HAP-1 (cell line): ENCODE data around the gene IL22RA2.

Experiments used
- DNase-seq, 2 experiments: peaks; one replicate each; pipeline ENCODE4 v3.0.0-alpha.2; 2016 to 2020; ENCODE audit warnings: low spot score in 2 of 2
- H3K27me3 ChIP-seq: fragments of 250-450 bp; sonication (Bioruptor Pico); 2 replicates; pipeline ENCODE4 v1.5.1; 2020; ENCODE audit warnings: low read depth, mild to moderate bottlenecking, moderate library complexity
- H3K36me3 ChIP-seq: fragments of 250-450 bp; sonication (Bioruptor Pico); replicated peaks from 2 replicates; pipeline ENCODE4 v1.5.1; 2020; ENCODE audit warnings: mild to moderate bottlenecking
- H3K4me1 ChIP-seq: fragments of 250-450 bp; sonication (Bioruptor Pico); 2 replicates; pipeline ENCODE4 v1.5.1; 2020; ENCODE audit warnings: mild to moderate bottlenecking
- H3K4me3 ChIP-seq: fragments of 250-450 bp; sonication (Bioruptor Pico); 2 replicates; pipeline ENCODE4 v1.5.1; 2020; ENCODE audit warnings: mild to moderate bottlenecking, moderate library complexity
- H3K9me3 ChIP-seq: fragments of 250-450 bp; sonication (Bioruptor Pico); 2 replicates; pipeline ENCODE4 v1.5.1; 2020; ENCODE audit warnings: mild to moderate bottlenecking, moderate library complexity
- in situ Hi-C: fragments of 300-500 bp; cut with MboI; formaldehyde crosslinking; loops from 3 replicates; pipeline ENCODE4 v1.14.3; 2020; ENCODE audit warnings: low sequenced_read_pairs, inconsistent platforms, mixed read lengths

IL22RA2 gene

GRCh38 chr6:137149035-137149393 is 24.4 kb downstream of the IL22RA2 start:
- no peaks in the 10 kb centered on the region for H3K36me3 ChIP-seq
- no peak for DNase-seq
- peaks cover 3% of the 10 kb centered on the region; the same call in 1 of the 2 replicates for H3K9me3 ChIP-seq
- no peaks in the 10 kb centered on the region; the same call in 1 of the 2 replicates for H3K27me3 ChIP-seq
- H3K4me3 ChIP-seq = no peak overlapping the region
- H3K4me1 ChIP-seq = no peaks in the 10 kb centered on the region
- in situ Hi-C loops = no loop called here

DNA sequence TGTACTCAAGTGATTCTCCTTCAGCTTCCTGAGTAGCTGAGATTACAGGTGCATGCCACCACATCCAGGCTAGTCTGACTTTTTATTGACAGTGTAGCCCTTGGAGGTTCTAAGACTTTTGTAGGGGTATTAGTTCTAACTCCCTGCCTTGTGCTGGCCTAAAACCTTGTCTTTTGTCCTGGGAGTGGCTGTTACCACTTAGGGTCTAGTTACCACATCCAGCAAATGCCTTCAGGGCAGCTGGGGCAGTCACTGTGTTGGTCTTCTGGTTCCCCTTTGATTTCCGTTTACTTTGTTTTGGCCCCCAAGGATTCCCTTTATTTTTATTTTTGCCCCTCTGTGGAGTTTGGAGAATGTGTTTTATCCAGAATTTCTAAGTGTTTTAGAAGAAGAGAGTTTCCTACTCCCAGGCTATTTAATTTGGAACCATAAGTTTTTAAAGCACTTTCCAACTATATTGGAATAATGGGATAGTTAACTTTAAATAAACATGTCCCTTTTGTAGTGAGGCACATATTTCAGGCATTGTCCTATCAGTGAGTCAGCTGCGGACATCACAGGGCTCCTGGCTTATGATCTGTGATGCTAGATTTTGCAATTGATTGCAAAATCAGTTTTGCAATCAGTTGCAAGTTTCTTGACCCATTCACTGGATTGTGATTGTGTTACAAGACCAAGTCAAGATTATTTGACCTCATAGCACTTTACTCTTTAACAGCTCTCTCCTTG is 25.0 kb downstream of the IL22RA2 start:
- no peaks in the 10 kb centered on the region for H3K4me1 ChIP-seq
- H3K27me3 ChIP-seq = no peaks in the 10 kb centered on the region; the same call in 1 of the 2 replicates
- H3K4me3 ChIP-seq = no peak overlapping the region
- peaks cover 3% of the 10 kb centered on the region; the same call in 1 of the 2 replicates for H3K9me3 ChIP-seq
- DNase-seq = no peak
- in situ Hi-C loops = no loop called here
- H3K36me3 ChIP-seq = no peaks in the 10 kb centered on the region

GRCh38 chr6:137147195-137147594 is 26.2 kb downstream of the IL22RA2 start:
- in situ Hi-C loops = no loop called here
- DNase-seq = no peak

DNA sequence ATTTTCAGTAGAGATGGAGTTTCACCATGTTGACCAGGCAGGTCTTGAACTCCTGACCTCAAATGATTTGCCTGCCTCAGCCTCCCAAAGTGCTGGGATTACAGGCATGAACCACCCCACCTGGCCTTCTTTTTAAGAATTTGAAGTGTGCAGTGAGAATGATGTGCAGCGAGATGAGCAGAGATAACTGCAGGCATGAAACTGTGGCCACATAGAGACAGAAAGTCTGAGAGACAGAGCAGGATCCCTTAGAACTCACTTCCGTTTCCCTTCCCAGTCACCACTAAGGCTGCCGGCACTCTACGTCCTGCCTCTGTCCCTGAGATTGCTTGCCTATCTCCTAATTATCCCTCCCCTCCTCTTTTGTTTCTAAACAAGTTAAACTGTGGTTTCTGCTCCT is 27.2 kb downstream of the IL22RA2 start:
- H3K36me3 ChIP-seq = no peaks in the 10 kb centered on the region
- no peak for DNase-seq
- in situ Hi-C loops = no loop called here
- no peaks in the 10 kb centered on the region for H3K4me1 ChIP-seq
- no peaks in the 10 kb centered on the region; the same call in 1 of the 2 replicates for H3K27me3 ChIP-seq
- H3K9me3 ChIP-seq = no peaks in the 10 kb centered on the region
- H3K4me3 ChIP-seq = no peak overlapping the region

More at GRCh38 chr6:137147195-137147594, 26.2 kb downstream of the IL22RA2 start:
- Histone ChIP-seq H3K4me1 (no peaks in the 10 kb centered on the region), H3K9me3 (no peaks in the 10 kb centered on the region), H3K27me3 (no peaks in the 10 kb centered on the region; the same call in 1 of the 2 replicates), H3K4me3 (no peak overlapping the region), H3K36me3 (no peaks in the 10 kb centered on the region)

GRCh38 chr6:137145421-137145820 is 28.0 kb downstream of the IL22RA2 start:
- no peaks in the 10 kb centered on the region for H3K4me1 ChIP-seq
- no peak for DNase-seq
- H3K27me3 ChIP-seq = no peaks in the 10 kb centered on the region; the same call in 1 of the 2 replicates
- H3K4me3 ChIP-seq = no peak overlapping the region
- in situ Hi-C loops = no loop called here
- no peaks in the 10 kb centered on the region for H3K36me3 ChIP-seq
- H3K9me3 ChIP-seq = no peaks in the 10 kb centered on the region

- DNase-seq = no peak
- Histone ChIP-seq H3K27me3 (no peaks in the 10 kb centered on the region), H3K36me3 (no peaks in the 10 kb centered on the region), H3K9me3 (no peaks in the 10 kb centered on the region), H3K4me3 (no peak overlapping the region), H3K4me1 (peaks cover 3% of the 10 kb centered on the region; the same call in 1 of the 2 replicates)
- in situ Hi-C loops = no loop called here
These were observed 37.4 kb downstream of the IL22RA2 start for GRCh38 chr6:137136065-137136464.

- DNase-seq = no peak
- Histone ChIP-seq H3K4me1 (peaks cover 3% of the 10 kb centered on the region; the same call in 1 of the 2 replicates), H3K4me3 (no peak overlapping the region), H3K36me3 (no peaks in the 10 kb centered on the region), H3K27me3 (peaks cover 4% of the 10 kb centered on the region; the same call in 1 of the 2 replicates), H3K9me3 (no peaks in the 10 kb centered on the region)
- in situ Hi-C loops = no loop called here
These were observed 39.0 kb downstream of the IL22RA2 start for GRCh38 chr6:137134483-137134882.

DNA sequence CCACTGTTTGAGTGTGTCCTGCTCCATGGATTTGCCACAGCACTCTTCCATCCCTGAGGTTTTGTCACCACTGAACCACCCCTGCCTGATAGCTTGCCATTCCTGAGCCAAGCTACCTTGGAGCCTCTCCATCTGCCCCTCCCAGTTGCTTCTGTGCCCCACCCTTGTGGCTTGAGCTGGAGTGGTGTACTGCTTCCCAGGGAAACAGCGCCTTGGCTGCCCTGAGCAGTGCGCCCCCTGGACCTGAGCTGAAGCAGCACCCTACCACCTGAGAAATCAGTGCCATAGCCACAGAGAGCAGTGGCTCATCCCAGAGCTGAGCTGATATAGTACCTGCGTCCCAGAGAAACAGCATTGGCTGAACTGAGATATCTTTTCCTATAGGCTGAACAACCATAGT is 40.3 kb downstream of the IL22RA2 start:
- H3K4me1 ChIP-seq = peaks cover 3% of the 10 kb centered on the region; the same call in 1 of the 2 replicates
- in situ Hi-C loops = no loop called here
- H3K9me3 ChIP-seq = 0 out of 2 replicates have a peak, but pooled peaks cover 2% of the 10 kb centered on the region
- no peak overlapping the region for H3K4me3 ChIP-seq
- H3K27me3 ChIP-seq = peaks cover 5% of the 10 kb centered on the region; the same call in 1 of the 2 replicates
- no peaks in the 10 kb centered on the region for H3K36me3 ChIP-seq
- DNase-seq = no peak

- Histone ChIP-seq H3K27me3 (peaks cover 5% of the 10 kb centered on the region; the same call in 1 of the 2 replicates), H3K9me3 (0 out of 2 replicates have a peak, but pooled peaks cover 2% of the 10 kb centered on the region), H3K36me3 (no peaks in the 10 kb centered on the region), H3K4me1 (no peaks in the 10 kb centered on the region), H3K4me3 (no peak overlapping the region)
- DNase-seq = no peak
- in situ Hi-C loops = no loop called here
These were observed 46.5 kb downstream of the IL22RA2 start for GRCh38 chr6:137126875-137127485.

DNA sequence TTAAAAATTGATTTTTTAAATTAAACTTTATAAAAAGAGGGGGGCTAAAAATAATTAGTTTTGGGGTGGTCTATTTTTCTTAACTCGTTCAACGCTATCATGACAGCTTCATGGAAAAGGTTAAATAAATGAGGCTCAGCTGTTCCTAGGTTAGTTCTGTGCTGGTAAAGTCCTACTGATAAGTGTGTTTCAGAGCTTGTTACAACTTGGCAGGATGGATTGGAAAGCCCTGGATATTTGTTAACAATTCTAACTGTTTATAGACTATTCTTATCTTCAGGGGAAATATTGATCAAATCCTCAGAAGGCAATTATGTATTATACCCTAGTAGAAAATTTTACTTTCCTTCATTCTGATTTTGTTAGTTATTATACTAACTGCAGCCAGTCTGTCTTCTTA is 50.4 kb downstream of the IL22RA2 start:
- H3K36me3 ChIP-seq = no peaks in the 10 kb centered on the region
- no peak overlapping the region for H3K4me3 ChIP-seq
- no peaks in the 10 kb centered on the region for H3K4me1 ChIP-seq
- H3K27me3 ChIP-seq = no peaks in the 10 kb centered on the region
- in situ Hi-C loops = no loop called here
- DNase-seq = no peak
- H3K9me3 ChIP-seq = no peaks in the 10 kb centered on the region

GRCh38 chr6:137122612-137123011 is 50.8 kb downstream of the IL22RA2 start:
- no peaks in the 10 kb centered on the region for H3K36me3 ChIP-seq
- no peak for DNase-seq
- in situ Hi-C loops = no loop called here
- no peaks in the 10 kb centered on the region; the same call in 1 of the 2 replicates for H3K4me1 ChIP-seq
- H3K27me3 ChIP-seq = no peaks in the 10 kb centered on the region
- no peak overlapping the region for H3K4me3 ChIP-seq
- no peaks in the 10 kb centered on the region for H3K9me3 ChIP-seq

GRCh38 chr6:137121401-137121997 is 51.9 kb downstream of the IL22RA2 start:
- DNase-seq = no peak
- H3K36me3 ChIP-seq = no peaks in the 10 kb centered on the region
- H3K9me3 ChIP-seq = no peaks in the 10 kb centered on the region
- in situ Hi-C loops = no loop called here
- H3K4me1 ChIP-seq = no peaks in the 10 kb centered on the region; the same call in 1 of the 2 replicates
- no peaks in the 10 kb centered on the region for H3K27me3 ChIP-seq
- H3K4me3 ChIP-seq = no peak overlapping the region

DNA sequence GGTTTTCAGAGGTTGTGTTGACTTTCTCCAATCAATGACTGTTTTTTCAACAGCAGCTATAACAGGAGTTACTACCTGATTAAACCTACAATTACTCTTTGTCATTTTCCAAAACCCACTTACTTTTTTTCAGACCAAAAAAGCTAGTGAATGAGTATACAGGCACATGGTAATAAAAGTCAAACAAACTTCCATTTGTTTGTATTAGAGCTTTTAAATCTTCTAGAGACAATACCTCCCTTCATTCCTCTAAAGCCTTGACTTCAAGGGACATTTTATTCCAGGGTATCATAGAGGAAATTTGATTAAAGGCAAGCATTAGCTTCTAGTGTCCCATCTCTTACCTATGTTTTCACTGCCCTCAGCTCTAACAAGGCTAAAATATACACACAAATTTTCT is 52.7 kb downstream of the IL22RA2 start:
- in situ Hi-C loops = no loop called here

More for the DNA sequence above, 52.7 kb downstream of the IL22RA2 start:
- Histone ChIP-seq H3K36me3 (no peaks in the 10 kb centered on the region), H3K27me3 (no peaks in the 10 kb centered on the region), H3K4me1 (no peaks in the 10 kb centered on the region; the same call in 1 of the 2 replicates), H3K9me3 (no peaks in the 10 kb centered on the region), H3K4me3 (no peak overlapping the region)
- no peak for DNase-seq
